HepG2 (cell line): ENCODE data around the gene CEP68. TPM values are rescaled to one million over a fixed set of nuclear protein-coding genes. Genes with fewer than 3 reads are reported as not detected.

ENCODE experiments used
- ARNT ChIP-seq: fragments of 450-650 bp; IDR thresholded peaks from 2 replicates; pipeline ENCODE4 v1.6.1; 2017
- EEA1 ChIP-seq: sonication (generic); formaldehyde crosslinking; IDR thresholded peaks from 2 replicates; pipeline ENCODE4 v1.5.1; 2020; ENCODE audit warnings: mild to moderate bottlenecking, missing genetic modification reagents, borderline replicate concordance
- EED ChIP-seq: sonication (generic); formaldehyde crosslinking; IDR thresholded peaks from 2 replicates; pipeline ENCODE4 v1.5.0; 2020; ENCODE audit warnings: mild to moderate bottlenecking, missing genetic modification reagents
- ELF1 ChIP-seq: sonication (generic); formaldehyde crosslinking; IDR thresholded peaks from 2 replicates; pipeline ENCODE4 v1.4.0; 2020; ENCODE audit warnings: missing genetic modification reagents
- FIP1L1 ChIP-seq: fragments of 200-400 bp; formaldehyde crosslinking; IDR thresholded peaks from 2 replicates; pipeline ENCODE4 v1.6.1; 2018; ENCODE audit warnings: low read depth, mild to moderate bottlenecking, low read length, moderate library complexity, borderline replicate concordance; ENCODE audit not compliant: insufficient read depth
- KDM3A ChIP-seq: IDR thresholded peaks from 2 replicates; pipeline ENCODE4 v1.6.1; 2018; ENCODE audit warnings: low read depth, missing compliant biosample characterization
- MATR3 ChIP-seq: sonication (generic); formaldehyde crosslinking; IDR thresholded peaks from 2 replicates; pipeline ENCODE4 v1.4.0; 2020; ENCODE audit warnings: missing genetic modification reagents
- MAZ ChIP-seq, 2 experiments: sonication (generic) in 1 of 2; formaldehyde crosslinking in 1 of 2; IDR thresholded peaks; 2 replicates each; pipeline versions ENCODE4 v1.5.0 to v1.6.1; 2012 to 2020; ENCODE audit warnings: low read depth in 2 of 2, mild to moderate bottlenecking in 2 of 2, borderline replicate concordance in 1 of 2, improper control_type of control experiment in 1 of 2, low read length in 1 of 2, missing genetic modification reagents in 1 of 2, moderate library complexity in 1 of 2
- POLR2AphosphoS5 ChIP-seq: IDR thresholded peaks from 2 replicates; pipeline ENCODE4 v1.6.1; 2012; ENCODE audit warnings: low read depth, low read length
- RNF2 ChIP-seq: fragments of 450-650 bp; conservative IDR thresholded peaks from 2 replicates; pipeline ENCODE4 v1.6.1; 2016; ENCODE audit warnings: low read depth
- SRY ChIP-seq: sonication (generic); formaldehyde crosslinking; IDR thresholded peaks from 2 replicates; pipeline ENCODE4 v1.8.0; 2022; ENCODE audit warnings: mild to moderate bottlenecking, missing genetic modification reagents
- SUZ12 ChIP-seq: fragments of 150-350 bp; IDR thresholded peaks from 2 replicates; pipeline ENCODE4 v1.6.1; 2014; ENCODE audit warnings: low read depth, low read length
- TBP ChIP-seq: sonication (generic); formaldehyde crosslinking; IDR thresholded peaks from 2 replicates; pipeline ENCODE4 v1.5.0; 2020; ENCODE audit warnings: missing genetic modification reagents
- TEAD3 ChIP-seq: optimal IDR thresholded peaks from 2 replicates; pipeline ENCODE3; 2016; ENCODE audit warnings: borderline replicate concordance
- ZFYVE20 ChIP-seq: sonication (generic); formaldehyde crosslinking; IDR thresholded peaks from 2 replicates; pipeline ENCODE4 v1.8.0; 2023; ENCODE audit warnings: low read depth, mild to moderate bottlenecking, moderate library complexity, missing genetic modification reagents, borderline replicate concordance
- ZNF225 ChIP-seq: sonication (generic); formaldehyde crosslinking; IDR thresholded peaks from 2 replicates; pipeline ENCODE4 v1.4.0; 2020; ENCODE audit warnings: mild to moderate bottlenecking, missing genetic modification reagents
- ZNF343 ChIP-seq: sonication (generic); formaldehyde crosslinking; IDR thresholded peaks from 2 replicates; pipeline ENCODE4 v1.4.0; 2020; ENCODE audit warnings: mild to moderate bottlenecking, missing genetic modification reagents
- ZNF562 ChIP-seq: sonication (generic); formaldehyde crosslinking; IDR thresholded peaks from 2 replicates; pipeline ENCODE4 v1.8.0; 2022; ENCODE audit warnings: missing genetic modification reagents, borderline replicate concordance
- ZNF678 ChIP-seq: sonication (generic); formaldehyde crosslinking; IDR thresholded peaks from 2 replicates; pipeline ENCODE4 v1.4.0; 2020; ENCODE audit warnings: mild to moderate bottlenecking, missing genetic modification reagents
- polyA plus RNA-seq, 8 experiments: library from polyadenylated mRNA; depleted of rRNA in 3 of 8; stranded (reverse) in 7 of 8; unstranded in 1 of 8; fragments of >200 nt; fragmentation: Illumina TruSeq in 4 of 8; extraction: Trizol in 4 of 8; gene quantifications; 2 replicates each; pipeline versions ENCODE4 v1.2.1 to v1.2.3, GENCODE V29; 2011 to 2016; ENCODE audit warnings: low read depth in 4 of 8, missing spikeins in 1 of 8, mixed read lengths in 1 of 8; ENCODE audit not compliant: insufficient read depth in 1 of 8
- total RNA-seq, 5 experiments: library from RNA; depleted of rRNA; stranded (reverse); fragments of >200 nt; fragmentation: Illumina TruSeq; extraction: Trizol; gene quantifications; 2 replicates each; pipeline ENCODE4 v1.2.3, GENCODE V29; 2016; ENCODE audit warnings: low read depth in 1 of 5
- TF ChIP-seq, protein P1 (sequence below): IDR thresholded peaks from 2 replicates; pipeline ENCODE4 v1.6.1; 2012; ENCODE audit warnings: inconsistent platforms
- TF ChIP-seq, protein P2 (sequence below): IDR thresholded peaks from 2 replicates; pipeline ENCODE4 v1.6.1; 2012; ENCODE audit warnings: low read length, improper control_type of control experiment
- TF ChIP-seq, protein P3 (sequence below): sonication (generic); formaldehyde crosslinking; IDR thresholded peaks from 2 replicates; pipeline ENCODE4 v1.5.0; 2020; ENCODE audit warnings: missing genetic modification reagents
- TF ChIP-seq, protein P4 (sequence below): sonication (generic); formaldehyde crosslinking; IDR thresholded peaks from 2 replicates; pipeline ENCODE4 v1.5.0; 2020; ENCODE audit warnings: missing genetic modification reagents
- TF ChIP-seq, protein P5 (sequence below): IDR thresholded peaks from 2 replicates; pipeline ENCODE4 v1.6.1; 2016; ENCODE audit warnings: control low read depth

Gene CEP68
- total and polyA plus RNA-seq, 2 of the 13 experiments (the other 11 are each of a cell fraction or from before 2014, with no cell fraction given) = 5.7 to 9.3 TPM

DNA sequence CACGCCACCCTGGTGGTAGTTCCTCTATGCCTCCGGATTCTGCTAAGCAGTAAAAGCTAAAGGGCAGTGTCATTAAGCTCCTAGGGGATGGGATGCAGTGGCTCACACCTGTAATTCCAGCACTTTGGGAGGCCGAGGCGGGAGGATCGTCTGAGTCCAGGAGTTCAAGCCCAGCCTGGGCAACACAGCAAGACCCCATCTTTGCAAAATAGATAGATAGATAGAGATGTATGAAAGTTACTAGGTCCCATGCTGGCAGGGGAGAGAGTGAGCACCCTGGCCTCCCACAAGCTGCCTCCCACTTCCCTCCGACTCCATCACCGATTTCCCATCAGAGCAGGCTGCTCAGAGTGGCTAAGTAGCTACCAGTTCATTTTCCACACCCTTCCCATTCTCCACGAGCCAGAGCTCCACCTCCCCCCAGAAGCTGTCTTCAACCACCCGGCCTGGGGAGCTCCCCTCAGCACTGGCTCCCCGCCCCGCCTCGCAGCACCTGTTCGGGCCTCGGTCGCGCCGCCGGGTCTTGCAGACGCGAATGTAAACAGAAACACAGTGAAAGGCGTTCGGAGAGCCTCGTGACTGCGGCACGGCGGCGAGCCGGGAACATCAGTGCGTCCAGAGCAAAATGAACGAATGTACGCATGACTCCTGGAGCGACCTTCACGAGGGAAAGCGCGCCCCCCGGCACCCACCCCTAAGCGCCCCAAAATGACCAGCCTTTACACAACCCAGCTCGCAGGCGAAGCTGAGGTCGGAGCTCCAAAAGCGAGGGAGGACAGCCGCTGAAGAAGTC is 598 bp upstream of the CEP68 start (continued):
- TF ChIP-seq, protein P1, sequence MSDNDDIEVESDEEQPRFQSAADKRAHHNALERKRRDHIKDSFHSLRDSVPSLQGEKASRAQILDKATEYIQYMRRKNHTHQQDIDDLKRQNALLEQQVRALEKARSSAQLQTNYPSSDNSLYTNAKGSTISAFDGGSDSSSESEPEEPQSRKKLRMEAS = peak; percentile 49; the same call in 1 of the 2 replicates
- TF ChIP-seq RNF2 (no peak; the same call in 1 of the 2 replicates), EEA1 (CRISPR knock-in tag) (no peak), SRY (CRISPR knock-in tag) (peak; percentile 58; the same call in 1 of the 2 replicates), ZNF562 (CRISPR knock-in tag) (no peak), FIP1L1 (0 out of 2 replicates have a peak, but pooled peaks have one; percentile 33), MATR3 (CRISPR knock-in tag) (no peak), ZNF678 (CRISPR knock-in tag) (no peak), KDM3A (no peak), ZFYVE20 (CRISPR knock-in tag) (no peak), ELF1 (CRISPR knock-in tag) (peak; percentile 58; the same call in 1 of the 2 replicates), ZNF225 (CRISPR knock-in tag) (no peak; the same call in 1 of the 2 replicates), EED (CRISPR knock-in tag) (0 out of 2 replicates have a peak, but pooled peaks have one; percentile 27), TBP (no peak), TEAD3 (no peak), SUZ12 (no peak), ZNF343 (no peak), ARNT (no peak), POLR2AphosphoS5 (no peak; the same call in 1 of the 2 replicates), MAZ (IDR thresholded peaks at IDR 0.05; ENCODE audit: borderline replicate concordance, low read depth, low read length) (no peak), MAZ (CRISPR knock-in tag; IDR thresholded peaks at IDR 0.05; ENCODE audit: low read depth) (no peak; the same call in 1 of the 2 replicates)
- TF ChIP-seq, protein P2, sequence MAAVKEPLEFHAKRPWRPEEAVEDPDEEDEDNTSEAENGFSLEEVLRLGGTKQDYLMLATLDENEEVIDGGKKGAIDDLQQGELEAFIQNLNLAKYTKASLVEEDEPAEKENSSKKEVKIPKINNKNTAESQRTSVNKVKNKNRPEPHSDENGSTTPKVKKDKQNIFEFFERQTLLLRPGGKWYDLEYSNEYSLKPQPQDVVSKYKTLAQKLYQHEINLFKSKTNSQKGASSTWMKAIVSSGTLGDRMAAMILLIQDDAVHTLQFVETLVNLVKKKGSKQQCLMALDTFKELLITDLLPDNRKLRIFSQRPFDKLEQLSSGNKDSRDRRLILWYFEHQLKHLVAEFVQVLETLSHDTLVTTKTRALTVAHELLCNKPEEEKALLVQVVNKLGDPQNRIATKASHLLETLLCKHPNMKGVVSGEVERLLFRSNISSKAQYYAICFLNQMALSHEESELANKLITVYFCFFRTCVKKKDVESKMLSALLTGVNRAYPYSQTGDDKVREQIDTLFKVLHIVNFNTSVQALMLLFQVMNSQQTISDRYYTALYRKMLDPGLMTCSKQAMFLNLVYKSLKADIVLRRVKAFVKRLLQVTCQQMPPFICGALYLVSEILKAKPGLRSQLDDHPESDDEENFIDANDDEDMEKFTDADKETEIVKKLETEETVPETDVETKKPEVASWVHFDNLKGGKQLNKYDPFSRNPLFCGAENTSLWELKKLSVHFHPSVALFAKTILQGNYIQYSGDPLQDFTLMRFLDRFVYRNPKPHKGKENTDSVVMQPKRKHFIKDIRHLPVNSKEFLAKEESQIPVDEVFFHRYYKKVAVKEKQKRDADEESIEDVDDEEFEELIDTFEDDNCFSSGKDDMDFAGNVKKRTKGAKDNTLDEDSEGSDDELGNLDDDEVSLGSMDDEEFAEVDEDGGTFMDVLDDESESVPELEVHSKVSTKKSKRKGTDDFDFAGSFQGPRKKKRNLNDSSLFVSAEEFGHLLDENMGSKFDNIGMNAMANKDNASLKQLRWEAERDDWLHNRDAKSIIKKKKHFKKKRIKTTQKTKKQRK = no peak
- TF ChIP-seq, protein P3, sequence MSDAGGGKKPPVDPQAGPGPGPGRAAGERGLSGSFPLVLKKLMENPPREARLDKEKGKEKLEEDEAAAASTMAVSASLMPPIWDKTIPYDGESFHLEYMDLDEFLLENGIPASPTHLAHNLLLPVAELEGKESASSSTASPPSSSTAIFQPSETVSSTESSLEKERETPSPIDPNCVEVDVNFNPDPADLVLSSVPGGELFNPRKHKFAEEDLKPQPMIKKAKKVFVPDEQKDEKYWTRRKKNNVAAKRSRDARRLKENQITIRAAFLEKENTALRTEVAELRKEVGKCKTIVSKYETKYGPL (CRISPR knock-in tag) = no peak
- TF ChIP-seq, protein P4, sequence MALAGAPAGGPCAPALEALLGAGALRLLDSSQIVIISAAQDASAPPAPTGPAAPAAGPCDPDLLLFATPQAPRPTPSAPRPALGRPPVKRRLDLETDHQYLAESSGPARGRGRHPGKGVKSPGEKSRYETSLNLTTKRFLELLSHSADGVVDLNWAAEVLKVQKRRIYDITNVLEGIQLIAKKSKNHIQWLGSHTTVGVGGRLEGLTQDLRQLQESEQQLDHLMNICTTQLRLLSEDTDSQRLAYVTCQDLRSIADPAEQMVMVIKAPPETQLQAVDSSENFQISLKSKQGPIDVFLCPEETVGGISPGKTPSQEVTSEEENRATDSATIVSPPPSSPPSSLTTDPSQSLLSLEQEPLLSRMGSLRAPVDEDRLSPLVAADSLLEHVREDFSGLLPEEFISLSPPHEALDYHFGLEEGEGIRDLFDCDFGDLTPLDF (CRISPR knock-in tag) = no peak
- TF ChIP-seq, protein P5, sequence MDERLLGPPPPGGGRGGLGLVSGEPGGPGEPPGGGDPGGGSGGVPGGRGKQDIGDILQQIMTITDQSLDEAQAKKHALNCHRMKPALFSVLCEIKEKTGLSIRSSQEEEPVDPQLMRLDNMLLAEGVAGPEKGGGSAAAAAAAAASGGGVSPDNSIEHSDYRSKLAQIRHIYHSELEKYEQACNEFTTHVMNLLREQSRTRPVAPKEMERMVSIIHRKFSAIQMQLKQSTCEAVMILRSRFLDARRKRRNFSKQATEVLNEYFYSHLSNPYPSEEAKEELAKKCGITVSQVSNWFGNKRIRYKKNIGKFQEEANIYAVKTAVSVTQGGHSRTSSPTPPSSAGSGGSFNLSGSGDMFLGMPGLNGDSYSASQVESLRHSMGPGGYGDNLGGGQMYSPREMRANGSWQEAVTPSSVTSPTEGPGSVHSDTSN = 0 out of 2 replicates have a peak, but pooled peaks have one; percentile 14
